Measurements from ENCODE around the gene FRG1. TPM values are rescaled to one million over a fixed set of nuclear protein-coding genes. Genes with fewer than 3 reads are reported as not detected.
"Not testable (repeated sequence)": the region's sequence is repeated elsewhere in the genome, so short reads cannot be mapped to it uniquely, and the experiment has no call there.

The FRG1 gene
- total and polyA plus RNA-seq, 2 of the 8 experiments (the other 6 are each of a cell fraction or from before 2014, with no cell fraction given), result 6.2 to 31.8 TPM

DNA sequence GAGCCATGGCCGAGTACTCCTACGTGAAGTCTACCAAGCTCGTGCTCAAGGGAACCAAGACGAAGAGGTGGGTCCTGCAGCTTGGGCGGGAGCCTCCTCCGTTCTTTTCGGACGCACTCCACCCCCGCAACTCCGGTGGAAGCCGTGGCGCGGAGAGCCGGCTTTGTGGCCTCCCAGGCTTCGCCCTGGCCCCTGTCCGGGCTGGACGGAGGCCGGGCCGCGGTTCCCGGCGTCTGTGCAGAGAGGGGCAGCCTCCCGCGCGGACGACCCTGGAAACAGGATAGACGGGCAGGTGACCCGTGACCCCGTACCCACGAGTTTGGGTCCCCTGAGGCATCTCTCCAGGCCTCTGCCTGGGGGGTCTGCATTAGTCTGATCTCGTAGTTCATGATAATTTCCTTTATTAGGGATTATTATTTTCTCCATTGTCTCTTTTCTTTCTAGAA lies 356 bp downstream of the FRG1 start (continued):
- TF ChIP-seq, protein P1, sequence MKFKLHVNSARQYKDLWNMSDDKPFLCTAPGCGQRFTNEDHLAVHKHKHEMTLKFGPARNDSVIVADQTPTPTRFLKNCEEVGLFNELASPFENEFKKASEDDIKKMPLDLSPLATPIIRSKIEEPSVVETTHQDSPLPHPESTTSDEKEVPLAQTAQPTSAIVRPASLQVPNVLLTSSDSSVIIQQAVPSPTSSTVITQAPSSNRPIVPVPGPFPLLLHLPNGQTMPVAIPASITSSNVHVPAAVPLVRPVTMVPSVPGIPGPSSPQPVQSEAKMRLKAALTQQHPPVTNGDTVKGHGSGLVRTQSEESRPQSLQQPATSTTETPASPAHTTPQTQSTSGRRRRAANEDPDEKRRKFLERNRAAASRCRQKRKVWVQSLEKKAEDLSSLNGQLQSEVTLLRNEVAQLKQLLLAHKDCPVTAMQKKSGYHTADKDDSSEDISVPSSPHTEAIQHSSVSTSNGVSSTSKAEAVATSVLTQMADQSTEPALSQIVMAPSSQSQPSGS (IDR thresholded peaks at IDR 0.05; ENCODE audit: low read length), result no peak
- TF ChIP-seq CHD1 (IDR thresholded peaks at IDR 0.05; ENCODE audit: low read depth, low read length) (no peak), FOSL1 (IDR thresholded peaks at IDR 0.05; ENCODE audit: insufficient read depth, low read depth, low read length) (no peak), KDM1A (IDR thresholded peaks at IDR 0.05; ENCODE audit: borderline replicate concordance, low read length) (no peak)

DNA sequence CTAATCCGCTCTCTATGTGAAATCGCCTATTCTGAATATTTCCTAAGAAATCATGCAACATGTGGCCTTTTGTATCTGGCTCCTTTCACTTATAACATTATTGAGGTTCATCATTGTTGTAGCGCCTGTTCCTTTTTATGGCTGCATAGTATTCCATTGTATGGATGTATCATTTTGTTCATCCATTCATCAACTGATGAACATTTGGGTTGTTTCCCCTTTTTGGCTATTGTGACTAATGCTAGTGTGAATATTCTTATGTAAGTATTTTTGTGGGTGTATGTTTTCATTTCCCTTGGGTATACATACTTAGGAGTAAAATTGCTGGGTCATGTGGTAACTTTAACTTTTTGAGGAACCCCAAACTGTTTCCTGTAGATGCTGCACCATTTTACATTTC lies 1.7 kb downstream of the FRG1 start:
- H3K23me2 ChIP-seq (ENCODE audit: low read depth, low read length), result not testable (repeated sequence)
- H3K79me2 ChIP-seq (ENCODE audit: control insufficient read depth in 1 of 2, insufficient read depth in 2 of 2, low read length in 2 of 2), result peaks cover 0 to 16% of the 10 kb centered on the region in 2 experiments; a peak in 2 of 4 replicates
- 91% methylated on average over 3 of the region's 3 CpGs; no CpG with 5 or more reads in 1 of the 2 experiments for WGBS, 2 experiments (ENCODE audit: extremely low coverage in 1 of 2, insufficient coverage in 1 of 2, insufficient read length in 1 of 2, insufficient replicate concordance in 2 of 2, low coverage in 1 of 2, low lambda C conversion rate in 2 of 2, missing lambda C conversion rate in 1 of 2)

More for the DNA sequence above, 1.7 kb downstream of the FRG1 start:
- H4K91ac ChIP-seq (replicated peaks; ENCODE audit: insufficient read length, low read length); H4K8ac ChIP-seq (ENCODE audit: extremely low read depth, insufficient read depth, low read length); H2BK5ac ChIP-seq (ENCODE audit: low read depth, low read length); H2AFZ ChIP-seq (ENCODE audit: low read length); H3K9me3 ChIP-seq (ENCODE audit: insufficient read depth in 2 of 2, low read depth in 1 of 2, low read length in 1 of 2); H3K18ac ChIP-seq (ENCODE audit: extremely low read depth, low read length); H3K4me3 ChIP-seq (ENCODE audit: extremely low read depth in 1 of 4, insufficient read depth in 2 of 4, low read depth in 3 of 4, low read length in 4 of 4); H2BK12ac ChIP-seq (ENCODE audit: low read depth, low read length); H4K5ac ChIP-seq (ENCODE audit: insufficient read length, low read depth, low read length); H3K79me1 ChIP-seq (ENCODE audit: low read depth, low read length); H3K4ac ChIP-seq (replicated peaks; ENCODE audit: insufficient read length, low read depth, low read length); DNase-seq (ENCODE audit: low read depth in 1 of 2, low spot score in 2 of 2); H2BK15ac ChIP-seq (ENCODE audit: low read length); H3K9ac ChIP-seq (replicated peaks in 1 of 4; ENCODE audit: extremely low read depth in 1 of 4, low read depth in 3 of 4, low read length in 3 of 4); H4K20me1 ChIP-seq (replicated peaks in 1 of 2; ENCODE audit: control insufficient read depth in 1 of 2, insufficient read depth in 2 of 2, low read length in 2 of 2); H3K4me2 ChIP-seq (ENCODE audit: insufficient read depth in 1 of 2, low read depth in 2 of 2, low read length in 2 of 2); H3K27ac ChIP-seq (ENCODE audit: low read depth, low read length); H2BK20ac ChIP-seq (ENCODE audit: low read length); H3K36me3 ChIP-seq (ENCODE audit: control insufficient read depth in 2 of 4, insufficient read depth in 4 of 4, low read length in 3 of 4); H3K4me1 ChIP-seq (replicated peaks in 1 of 4; ENCODE audit: control insufficient read depth in 3 of 4, insufficient read depth in 4 of 4, low read length in 3 of 4); H3K27me3 ChIP-seq (replicated peaks in 1 of 4; ENCODE audit: control insufficient read depth in 3 of 4, extremely low read depth in 1 of 4, insufficient read depth in 3 of 4, low read length in 3 of 4); FAIRE-seq; H2AK5ac ChIP-seq (ENCODE audit: low read depth, low read length); H3K56ac ChIP-seq (replicated peaks; ENCODE audit: insufficient read length, low read depth, low read length); H3K23ac ChIP-seq (ENCODE audit: insufficient read length); H2BK120ac ChIP-seq (replicated peaks; ENCODE audit: low read depth, low read length); POLR2A ChIA-PET (ENCODE audit: partially characterized antibody); CTCF ChIA-PET (ENCODE audit: partially characterized antibody); H3K14ac ChIP-seq (ENCODE audit: insufficient read length): not testable (repeated sequence)
